Psoas muscle (tissue), 8 donors: ENCODE measurements around the gene ZBP1. TPM values are rescaled to one million over a fixed set of nuclear protein-coding genes. Genes with fewer than 3 reads are reported as not detected.

Source experiments
- ATAC-seq, 4 donors: fragments of 200-7000 bp; cut with Tn5 transposase; one replicate each; pipeline ENCODE4 v1.9.1; 2020; ENCODE audit warnings: moderate library complexity in 3 of 4, mild to moderate bottlenecking in 2 of 4
- DNase-seq, 2 donors: peaks; one replicate each; pipeline ENCODE4 v3.0.0-alpha.2; 2020
- H3K27ac ChIP-seq: fragments of 200-600 bp; one replicate; pipeline ENCODE4 v1.8.0; 2022
- H3K27me3 ChIP-seq, 3 donors: fragments of 200-600 bp in 1 of 3; one replicate each; pipeline versions ENCODE4 v1.6.1 to v1.8.0; 2013 to 2022; ENCODE audit warnings: low read length in 2 of 3, mild to moderate bottlenecking in 2 of 3, moderate library complexity in 1 of 3; ENCODE audit not compliant: insufficient read depth in 3 of 3
- H3K36me3 ChIP-seq, 2 donors: fragments of 200-600 bp in 1 of 2; one replicate each; pipeline versions ENCODE4 v1.6.1 to v1.8.0; 2013 to 2022; ENCODE audit warnings: low read depth in 1 of 2, mild to moderate bottlenecking in 1 of 2, moderate library complexity in 1 of 2; ENCODE audit not compliant: insufficient read depth in 1 of 2
- H3K4me1 ChIP-seq: fragments of 200-600 bp; one replicate; pipeline ENCODE4 v1.8.0; 2022
- H3K4me3 ChIP-seq: fragments of 200-600 bp; one replicate; pipeline ENCODE4 v1.8.0; 2022; ENCODE audit warnings: mild to moderate bottlenecking
- H3K9me3 ChIP-seq: fragments of 200-600 bp; one replicate; pipeline ENCODE4 v1.8.0; 2022
- WGBS, 3 donors: extraction: QIAGEN DNeasy Blood & Tissue Kit; methylation state at CpG; one replicate each; pipeline versions ENCODE4 v1.1.6 to v1.1.7; 2013; 5-methylcytosine and 5-hydroxymethylcytosine counted together
- intact Hi-C, 2 donors: fragments of 100-400 bp; cut with DNase I; formaldehyde crosslinking; loops; one replicate each; pipeline versions ENCODE4 v1.11.0 to v1.14.2; 2022
- polyA plus RNA-seq, 3 donors: library from polyadenylated mRNA; stranded (reverse); fragments of 200-250 nt; gene quantifications; one replicate each; pipeline ENCODE4 v1.2.3, GENCODE V29; 2013
- total RNA-seq, 4 donors: library from RNA; stranded (reverse); fragmentation: NEBNext Ultra II Directional in 2 of 4; extraction: Animal tissue kit (Norgen Biotek cat#: 25700) in 2 of 4; gene quantifications; one replicate each; pipeline versions ENCODE4 v1.2.1 to v1.2.4, GENCODE V29; 2021 to 2023
- TF ChIP-seq, protein P1 (sequence below): fragments of 200-600 bp; IDR thresholded peaks from one replicate; pipeline ENCODE4 v1.8.0; 2022; ENCODE audit warnings: antibody characterized with exemption
- donor health status: healthy with polysubstance abuse.
- donor health status: DM: no; HTN: no; CAD: no; lungs with moderate emphysema.
- donor health status: Bipolar disorder and iron deficiency.
- donor health status: healthy.
- donor health status: DM: yes; HTN: yes; CAD: no.
- donor health status: DM: no; HTN: no; CAD: no.
- donor health status: DM: no; HTN: no; CAD: no.
- donor health status: DM: yes; HTN: yes; CAD: no.

ZBP1 gene
- total and polyA plus RNA-seq, 7 donors, result 0.07 to 0.50 (median 0.20) TPM; not detected in 2

DNA sequence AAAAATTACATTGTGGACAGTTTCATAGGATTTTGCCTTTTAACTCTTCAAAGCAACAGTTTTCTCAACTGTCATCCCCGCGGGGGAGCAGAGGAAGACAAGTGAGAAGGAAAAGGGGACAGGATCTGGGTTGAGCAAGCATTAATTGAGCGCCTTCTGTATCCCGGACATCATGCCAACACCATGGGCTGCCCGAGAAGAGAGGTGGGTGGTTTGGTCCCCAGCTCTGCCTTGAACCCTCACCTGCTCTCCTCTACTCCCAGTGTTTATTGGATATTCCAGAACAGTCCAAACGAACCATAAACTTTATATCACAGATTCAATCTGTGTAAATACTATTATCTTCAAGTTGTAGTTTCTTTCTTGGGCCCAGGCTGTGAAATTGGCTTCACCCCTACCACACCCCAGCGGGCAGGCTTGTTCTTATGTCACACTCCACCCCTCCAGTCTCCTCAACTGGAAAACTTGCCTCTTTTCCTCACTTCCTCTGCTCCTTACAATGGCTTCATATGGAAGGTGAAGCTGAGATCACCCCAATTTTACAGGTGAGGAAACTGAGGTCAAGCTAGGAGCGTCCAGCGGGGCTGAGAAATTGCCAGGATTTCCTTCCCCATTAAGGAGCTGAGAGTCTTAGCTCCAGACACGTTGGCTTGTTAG lies 53.3 kb downstream of the ZBP1 start:
- Histone ChIP-seq H3K27ac (no peak overlapping the region), H3K4me1 (no peaks in the 10 kb centered on the region), H3K27me3 (peaks cover 0 to 42% (median 7%) of the 10 kb centered on the region in 3 donors), H3K4me3 (no peak overlapping the region), H3K36me3 (no peaks in the 10 kb centered on the region), H3K9me3 (no peaks in the 10 kb centered on the region)
- TF ChIP-seq, protein P1, sequence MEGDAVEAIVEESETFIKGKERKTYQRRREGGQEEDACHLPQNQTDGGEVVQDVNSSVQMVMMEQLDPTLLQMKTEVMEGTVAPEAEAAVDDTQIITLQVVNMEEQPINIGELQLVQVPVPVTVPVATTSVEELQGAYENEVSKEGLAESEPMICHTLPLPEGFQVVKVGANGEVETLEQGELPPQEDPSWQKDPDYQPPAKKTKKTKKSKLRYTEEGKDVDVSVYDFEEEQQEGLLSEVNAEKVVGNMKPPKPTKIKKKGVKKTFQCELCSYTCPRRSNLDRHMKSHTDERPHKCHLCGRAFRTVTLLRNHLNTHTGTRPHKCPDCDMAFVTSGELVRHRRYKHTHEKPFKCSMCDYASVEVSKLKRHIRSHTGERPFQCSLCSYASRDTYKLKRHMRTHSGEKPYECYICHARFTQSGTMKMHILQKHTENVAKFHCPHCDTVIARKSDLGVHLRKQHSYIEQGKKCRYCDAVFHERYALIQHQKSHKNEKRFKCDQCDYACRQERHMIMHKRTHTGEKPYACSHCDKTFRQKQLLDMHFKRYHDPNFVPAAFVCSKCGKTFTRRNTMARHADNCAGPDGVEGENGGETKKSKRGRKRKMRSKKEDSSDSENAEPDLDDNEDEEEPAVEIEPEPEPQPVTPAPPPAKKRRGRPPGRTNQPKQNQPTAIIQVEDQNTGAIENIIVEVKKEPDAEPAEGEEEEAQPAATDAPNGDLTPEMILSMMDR, result no peak
- intact Hi-C loops, result no loop called here
- DNase-seq (no peak), ATAC-seq (no peak)
- WGBS, 3 donors, result 75 to 77% (median 77%) methylated on average over 10 of the region's 10 CpGs

GRCh38 chr20:57566399-57566798 lies 53.8 kb downstream of the ZBP1 start:
- intact Hi-C loops, result no loop called here
- no peak overlapping the region for H3K4me3 ChIP-seq
- DNase-seq (no peak), ATAC-seq (no peak)
- H3K27me3 ChIP-seq, result peaks cover 0 to 42% (median 6%) of the 10 kb centered on the region in 3 donors
- no peaks in the 10 kb centered on the region for H3K4me1 ChIP-seq
- WGBS, 3 donors, result 20 to 36% (median 23%) methylated on average over 1 of the region's 1 CpG
- H3K9me3 ChIP-seq, result no peaks in the 10 kb centered on the region
- no peaks in the 10 kb centered on the region for H3K36me3 ChIP-seq
- H3K27ac ChIP-seq, result no peak overlapping the region
- TF ChIP-seq, protein P1, result no peak

DNA sequence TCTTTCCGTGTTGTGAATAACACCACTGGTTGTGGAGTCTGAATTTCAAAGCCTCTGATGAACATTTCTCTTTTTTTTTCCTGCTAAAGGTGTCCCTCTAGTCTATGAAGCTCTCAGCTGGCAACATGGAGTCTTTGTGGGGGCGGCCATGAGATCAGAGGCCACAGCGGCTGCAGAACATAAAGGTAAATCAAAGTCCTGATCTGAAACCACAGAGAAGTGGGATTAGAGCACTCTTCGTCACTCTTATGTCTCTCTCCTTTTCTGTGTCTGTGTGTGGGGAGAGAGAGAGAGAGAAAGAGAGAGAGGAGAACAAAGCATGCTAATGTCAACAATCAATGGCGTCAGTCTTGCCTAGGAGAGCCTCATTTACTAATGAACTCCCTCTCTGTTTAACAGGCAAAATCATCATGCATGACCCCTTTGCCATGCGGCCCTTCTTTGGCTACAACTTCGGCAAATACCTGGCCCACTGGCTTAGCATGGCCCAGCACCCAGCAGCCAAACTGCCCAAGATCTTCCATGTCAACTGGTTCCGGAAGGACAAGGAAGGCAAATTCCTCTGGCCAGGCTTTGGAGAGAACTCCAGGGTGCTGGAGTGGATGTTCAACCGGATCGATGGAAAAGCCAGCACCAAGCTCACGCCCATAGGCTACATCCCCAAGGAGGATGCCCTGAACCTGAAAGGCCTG lies 55.1 kb downstream of the ZBP1 start:
- 89 to 92% (median 91%) methylated on average over 11 of the region's 11 CpGs for WGBS, 3 donors
- H3K4me1 ChIP-seq, result no peaks in the 10 kb centered on the region
- DNase-seq, result no peak
- no peak overlapping the region for H3K27ac ChIP-seq
- no peak for ATAC-seq
- TF ChIP-seq, protein P1, result no peak
- no peak overlapping the region for H3K4me3 ChIP-seq
- peaks cover 0 to 47% (median 5%) of the 10 kb centered on the region in 3 donors for H3K27me3 ChIP-seq
- H3K9me3 ChIP-seq, result no peaks in the 10 kb centered on the region
- intact Hi-C loops, result no loop called here
- H3K36me3 ChIP-seq, result no peaks in the 10 kb centered on the region

- no peak for ATAC-seq
- no peaks in the 10 kb centered on the region for H3K9me3 ChIP-seq
- TF ChIP-seq, protein P1, result no peak
These were observed 55.9 kb downstream of the ZBP1 start for GRCh38 chr20:57564180-57564802.

More at GRCh38 chr20:57564180-57564802, 55.9 kb downstream of the ZBP1 start:
- no peak overlapping the region for H3K4me3 ChIP-seq
- no peaks in the 10 kb centered on the region for H3K36me3 ChIP-seq
- no peak for DNase-seq
- intact Hi-C loops, result no loop called here
- H3K4me1 ChIP-seq, result no peaks in the 10 kb centered on the region
- H3K27me3 ChIP-seq, result peaks cover 0 to 48% (median 8%) of the 10 kb centered on the region in 3 donors
- H3K27ac ChIP-seq, result no peak overlapping the region
- 85 to 88% (median 87%) methylated on average over 14 of the region's 14 CpGs for WGBS, 3 donors
